Spleen (tissue), 7 donors: ENCODE measurements around the gene PKMYT1.

Experiments used
- POLR2A ChIP-seq, 3 donors: fragments of 450-650 bp; IDR thresholded peaks; one replicate each; pipeline ENCODE4 v1.5.1; 2017; ENCODE audit warnings: antibody characterized with exemption in 3 of 3, mild to moderate bottlenecking in 1 of 3
- POLR2AphosphoS5 ChIP-seq, 3 donors: sonication (generic); formaldehyde crosslinking; IDR thresholded peaks; one replicate each; pipeline ENCODE4 v1.5.1; 2017; ENCODE audit warnings: antibody characterized with exemption in 3 of 3
- TF ChIP-seq, protein P1 (sequence below), 11 experiments: fragments of 200-600 bp in 7 of 11; fragments of 450-650 bp in 4 of 11; sonication (generic) in 4 of 11; IDR thresholded peaks in 8 of 11; conservative IDR thresholded peaks in 3 of 11; 1 replicate in 7 of 11; 2 replicates in 4 of 11; pipeline versions ENCODE4 v1.4.0 to v1.8.0; 2016 to 2021; ENCODE audit warnings: antibody characterized with exemption in 11 of 11, inconsistent platforms in 4 of 11, mild to moderate bottlenecking in 1 of 11
- donor health status: DM: no; HTN: no; CAD: no; lungs with moderate emphysema.
- donor health status: DM: no; HTN: no; CAD: no.
- donor health status: DM: no; HTN: no; CAD: no.

DNA sequence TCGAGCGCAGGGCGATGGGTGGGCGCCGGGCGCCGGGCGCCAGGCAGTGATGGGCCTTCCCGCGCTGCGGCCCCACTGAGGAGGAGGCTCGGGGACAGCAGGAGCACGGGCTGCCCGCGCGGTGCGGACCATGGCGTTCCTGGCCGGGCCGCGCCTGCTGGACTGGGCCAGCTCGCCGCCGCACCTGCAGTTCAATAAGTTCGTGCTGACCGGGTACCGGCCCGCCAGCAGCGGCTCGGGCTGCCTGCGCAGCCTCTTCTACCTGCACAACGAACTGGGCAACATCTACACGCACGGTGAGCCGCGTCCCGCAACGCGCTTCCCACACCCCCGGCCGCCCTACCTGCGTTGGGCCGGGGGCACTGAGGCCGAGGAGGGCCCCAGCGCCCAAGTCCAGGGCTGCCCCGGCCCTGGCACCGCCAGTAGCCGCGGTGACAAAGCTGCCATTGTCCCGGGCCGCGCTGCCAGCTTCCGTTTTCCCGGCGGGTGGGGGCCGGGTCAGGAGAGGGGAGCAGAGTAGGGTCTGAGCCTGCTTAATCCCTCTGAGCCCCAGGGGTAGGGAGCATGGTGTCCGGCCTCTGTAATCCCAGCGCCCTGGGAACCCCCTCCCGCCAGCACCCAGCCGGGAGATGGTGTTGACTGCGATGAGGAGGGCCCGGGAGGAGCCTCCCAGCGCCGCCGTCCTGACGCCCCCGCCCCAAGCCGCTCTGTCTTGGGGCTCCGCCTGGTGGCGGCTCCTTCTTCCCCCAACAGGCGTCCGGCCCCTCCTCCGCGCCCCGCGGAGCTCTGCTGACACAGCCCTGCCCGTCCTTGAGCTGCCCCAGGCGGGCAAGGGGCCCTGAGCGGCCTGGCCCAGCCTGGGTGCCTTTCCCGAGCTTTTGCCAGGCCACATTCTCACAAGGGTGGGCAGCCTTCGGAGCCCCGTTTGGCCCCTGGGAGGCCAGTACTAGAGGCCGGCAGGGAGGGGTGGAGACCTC, 10.4 kb downstream of the PKMYT1 start:
- TF ChIP-seq POLR2A (IDR thresholded peaks at IDR 0.05), result no peak
- TF ChIP-seq POLR2AphosphoS5 (IDR thresholded peaks at IDR 0.05), result peak in 2 of 3 donors; percentile 39 to 68
- TF ChIP-seq, protein P1, sequence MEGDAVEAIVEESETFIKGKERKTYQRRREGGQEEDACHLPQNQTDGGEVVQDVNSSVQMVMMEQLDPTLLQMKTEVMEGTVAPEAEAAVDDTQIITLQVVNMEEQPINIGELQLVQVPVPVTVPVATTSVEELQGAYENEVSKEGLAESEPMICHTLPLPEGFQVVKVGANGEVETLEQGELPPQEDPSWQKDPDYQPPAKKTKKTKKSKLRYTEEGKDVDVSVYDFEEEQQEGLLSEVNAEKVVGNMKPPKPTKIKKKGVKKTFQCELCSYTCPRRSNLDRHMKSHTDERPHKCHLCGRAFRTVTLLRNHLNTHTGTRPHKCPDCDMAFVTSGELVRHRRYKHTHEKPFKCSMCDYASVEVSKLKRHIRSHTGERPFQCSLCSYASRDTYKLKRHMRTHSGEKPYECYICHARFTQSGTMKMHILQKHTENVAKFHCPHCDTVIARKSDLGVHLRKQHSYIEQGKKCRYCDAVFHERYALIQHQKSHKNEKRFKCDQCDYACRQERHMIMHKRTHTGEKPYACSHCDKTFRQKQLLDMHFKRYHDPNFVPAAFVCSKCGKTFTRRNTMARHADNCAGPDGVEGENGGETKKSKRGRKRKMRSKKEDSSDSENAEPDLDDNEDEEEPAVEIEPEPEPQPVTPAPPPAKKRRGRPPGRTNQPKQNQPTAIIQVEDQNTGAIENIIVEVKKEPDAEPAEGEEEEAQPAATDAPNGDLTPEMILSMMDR (IDR thresholded peaks at IDR 0.05 in 8 of 11, conservative IDR thresholded peaks at IDR 0.05 in 3 of 11), result peak in 8 of 11 experiments; percentile 18 to 67 (median 56)
